GM12891 (cell line): ENCODE measurements around the gene UBE2L6.

Experiments
- POLR2A ChIP-seq: IDR thresholded peaks from 2 replicates; pipeline ENCODE4 v1.6.1; 2011; ENCODE audit warnings: low read depth, low read length, control low read depth
- TAF1 ChIP-seq: IDR thresholded peaks from 2 replicates; pipeline ENCODE4 v1.6.1; 2011; ENCODE audit warnings: low read depth, low read length, control low read depth

DNA sequence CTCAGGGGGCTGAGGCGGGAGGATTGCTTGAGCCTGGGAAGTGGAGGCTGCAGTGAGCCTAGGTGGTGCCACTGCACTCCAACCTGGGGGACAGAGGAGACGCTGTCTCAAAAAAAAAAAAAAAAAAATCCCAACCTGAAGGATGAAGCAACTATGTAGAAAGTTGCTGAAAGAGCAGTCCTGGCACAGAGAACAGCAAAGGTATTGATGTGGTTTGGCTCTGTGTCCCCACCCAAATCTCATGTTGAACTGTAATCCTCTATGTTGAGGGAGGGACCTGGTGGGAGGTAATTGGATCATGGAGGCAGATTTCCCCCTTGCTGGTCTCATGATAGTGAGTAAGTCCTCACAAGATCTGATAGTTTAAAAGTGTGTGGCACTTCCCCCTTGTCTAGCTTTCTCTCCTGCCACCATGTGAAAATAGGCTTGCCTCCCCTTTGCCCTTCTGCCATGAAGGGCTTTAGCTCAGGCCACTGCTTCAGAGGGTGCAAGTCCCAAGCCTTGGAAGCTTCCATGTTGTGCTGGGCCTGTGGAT lies 19.3 kb upstream of the UBE2L6 start:
- no peak for TF ChIP-seq TAF1
- TF ChIP-seq POLR2A: no peak
